GM23248 (cell line): ENCODE data around the gene HDAC7. TPM values are rescaled to one million over a fixed set of nuclear protein-coding genes. Genes with fewer than 3 reads are reported as not detected.
A peak's percentile ranks its signal among the peaks of the same experiment; 100 is the strongest.
"Not testable (repeated sequence)": the region's sequence is repeated elsewhere in the genome, so short reads cannot be mapped to it uniquely, and the experiment has no call there.

Experiments
- DNase-seq: peaks from one replicate; pipeline ENCODE4 v3.0.0-alpha.2; 2015
- H2AFZ ChIP-seq: fragments of 200-600 bp; sonication (generic); 2 replicates; pipeline ENCODE4 v1.6.1; 2016; ENCODE audit warnings: antibody characterized with exemption
- H3F3A ChIP-seq: fragments of 200-600 bp; sonication (generic); 2 replicates; pipeline ENCODE4 v1.6.1; 2016; ENCODE audit warnings: mild to moderate bottlenecking, antibody characterized with exemption, mixed run types; ENCODE audit not compliant: insufficient read depth
- H3K27ac ChIP-seq: fragments of 200-600 bp; sonication (generic); 2 replicates; pipeline ENCODE4 v1.5.1; 2016; ENCODE audit warnings: mild to moderate bottlenecking
- H3K27me3 ChIP-seq: fragments of 200-600 bp; sonication (generic); replicated peaks from 2 replicates; pipeline ENCODE4 v1.6.1; 2016; ENCODE audit warnings: mild to moderate bottlenecking; ENCODE audit not compliant: insufficient read depth
- H3K36me3 ChIP-seq: fragments of 200-600 bp; sonication (generic); 2 replicates; pipeline ENCODE4 v1.6.1; 2016; ENCODE audit warnings: low read depth, mild to moderate bottlenecking
- H3K4me1 ChIP-seq: fragments of 200-600 bp; sonication (generic); 2 replicates; pipeline ENCODE4 v1.6.1; 2016; ENCODE audit warnings: mild to moderate bottlenecking; ENCODE audit not compliant: insufficient read depth
- H3K4me2 ChIP-seq: fragments of 200-600 bp; sonication (generic); one replicate; pipeline ENCODE4 v1.6.1; 2016; ENCODE audit warnings: mild to moderate bottlenecking; ENCODE audit not compliant: unreplicated experiment
- H3K4me3 ChIP-seq: fragments of 200-600 bp; sonication (generic); 2 replicates; pipeline ENCODE4 v1.5.1; 2016; ENCODE audit warnings: mild to moderate bottlenecking
- H3K79me2 ChIP-seq: fragments of 200-600 bp; sonication (generic); 2 replicates; pipeline ENCODE4 v1.6.1; 2016; ENCODE audit warnings: mild to moderate bottlenecking; ENCODE audit not compliant: insufficient read depth
- H3K9ac ChIP-seq: fragments of 200-600 bp; sonication (generic); 2 replicates; pipeline ENCODE4 v1.6.1; 2016; ENCODE audit warnings: mild to moderate bottlenecking
- H3K9me2 ChIP-seq: fragments of 200-600 bp; sonication (generic); 2 replicates; pipeline ENCODE4 v1.6.1; 2016; ENCODE audit warnings: mixed run types, mild to moderate bottlenecking, moderate library complexity; ENCODE audit not compliant: insufficient read depth
- H3K9me3 ChIP-seq: fragments of 200-600 bp; sonication (generic); one replicate; pipeline ENCODE4 v1.6.1; 2017; ENCODE audit warnings: low read depth
- H4K20me1 ChIP-seq: fragments of 200-600 bp; sonication (generic); 2 replicates; pipeline ENCODE4 v1.6.0; 2016; ENCODE audit not compliant: insufficient read depth
- EZH2 ChIP-seq: fragments of 200-600 bp; sonication (generic); IDR thresholded peaks from 2 replicates; pipeline ENCODE4 v1.6.1; 2018; ENCODE audit warnings: antibody characterized with exemption, mild to moderate bottlenecking; ENCODE audit not compliant: insufficient read depth, poor library complexity, severe bottlenecking
- EZH2phosphoT487 ChIP-seq: fragments of 200-600 bp; sonication (generic); IDR thresholded peaks from 2 replicates; pipeline ENCODE4 v1.6.1; 2018; ENCODE audit warnings: antibody characterized with exemption, moderate library complexity, mild to moderate bottlenecking, low read depth; ENCODE audit not compliant: insufficient read depth
- WGBS, 2 experiments: methylation state at CpG; one replicate each; pipeline ENCODE4 v1.1.6; 2015 to 2017; ENCODE audit warnings: low lambda C conversion rate in 2 of 2, low coverage in 1 of 2; ENCODE audit errors: missing lambda C conversion rate in 2 of 2; 5-methylcytosine and 5-hydroxymethylcytosine counted together
- in situ Hi-C: fragments of 300-500 bp; cut with MboI; formaldehyde crosslinking; loops from 2 replicates; pipeline ENCODE4 v1.15.0; 2020
- polyA plus RNA-seq: library from polyadenylated mRNA; unstranded; fragments of >200 nt; fragmentation: Nextera tagmentation; extraction: Ambion mirVana; gene quantifications from 2 replicates; pipeline ENCODE4 v1.2.1, GENCODE V29; 2016
- total RNA-seq: library from RNA; depleted of rRNA; stranded (reverse); fragments of >200 nt; shearing (Covaris generic); gene quantifications from 2 replicates; pipeline ENCODE4 v1.2.3, GENCODE V29; 2014

HDAC7 gene
- total and polyA plus RNA-seq, 2 experiments from 2014 or later = 46.2 to 62.9 TPM

GRCh38 chr12:47812797-47813510 lies 6.7 kb downstream of the HDAC7 start:
- H4K20me1 ChIP-seq = no peaks in the 10 kb centered on the region

GRCh38 chr12:47811581-47812484 lies 7.9 kb downstream of the HDAC7 start:
- peak overlapping the region; percentile 85 for H3K9ac ChIP-seq
- WGBS, 2 experiments = 2 to 3% methylated on average over 14 of the region's 14 CpGs
- DNase-seq = peak; percentile 92
- peaks cover 6% of the 10 kb centered on the region; the same call in 1 of the 2 replicates for H4K20me1 ChIP-seq
- no peaks in the 10 kb centered on the region for H3K27me3 ChIP-seq
- H3K36me3 ChIP-seq = no peaks in the 10 kb centered on the region
- H3K9me2 ChIP-seq = no peaks in the 10 kb centered on the region
- peaks cover 86% of the 10 kb centered on the region for H3K4me1 ChIP-seq
- H3K9me3 ChIP-seq = no peaks in the 10 kb centered on the region
- H3F3A ChIP-seq = peaks cover 76% of the 10 kb centered on the region
- H3K4me3 ChIP-seq = peak overlapping the region; percentile 54
- peak overlapping the region; percentile 81 for H3K4me2 ChIP-seq
- H3K79me2 ChIP-seq = peaks cover 94% of the 10 kb centered on the region
- no peak overlapping the region for H2AFZ ChIP-seq
- in situ Hi-C loops = no loop called here
- TF ChIP-seq EZH2phosphoT487 = no peak
- TF ChIP-seq EZH2 = no peak
- peak overlapping the region; percentile 99 for H3K27ac ChIP-seq

More at GRCh38 chr12:47812797-47813510, 6.7 kb downstream of the HDAC7 start:
- Histone ChIP-seq H3K9me2 (no peaks in the 10 kb centered on the region), H3K79me2 (peaks cover 94% of the 10 kb centered on the region), H3K27ac (peak overlapping the region; percentile 99), H3K36me3 (no peaks in the 10 kb centered on the region), H3K9ac (peak overlapping the region; percentile 85), H3K4me1 (peaks cover 81% of the 10 kb centered on the region), H3F3A (peaks cover 76% of the 10 kb centered on the region), H3K4me2 (peak overlapping the region; percentile 81), H3K27me3 (no peaks in the 10 kb centered on the region), H2AFZ (no peak overlapping the region), H3K9me3 (no peaks in the 10 kb centered on the region), H3K4me3 (peak overlapping the region; percentile 54)
- peak; percentile 95 for DNase-seq
- in situ Hi-C loops = no loop called here
- TF ChIP-seq EZH2 = no peak
- no peak for TF ChIP-seq EZH2phosphoT487
- 1% methylated on average over 16 to 35 of the region's 37 CpGs for WGBS, 2 experiments

- Histone ChIP-seq H3K36me3 (no peaks in the 10 kb centered on the region), H3K27me3 (no peaks in the 10 kb centered on the region), H3K27ac (peak overlapping the region; percentile 99), H3K4me3 (peak overlapping the region; percentile 54; the same call in 1 of the 2 replicates), H3K9ac (peak overlapping the region; percentile 85), H3K79me2 (peaks cover 94% of the 10 kb centered on the region), H3K9me2 (no peaks in the 10 kb centered on the region), H3K9me3 (no peaks in the 10 kb centered on the region), H3K4me2 (peak overlapping the region; percentile 81), H3K4me1 (peaks cover 84% of the 10 kb centered on the region), H4K20me1 (peaks cover 6% of the 10 kb centered on the region; the same call in 1 of the 2 replicates), H3F3A (peaks cover 75% of the 10 kb centered on the region), H2AFZ (no peak overlapping the region)
- no peak for TF ChIP-seq EZH2phosphoT487
- no peak for TF ChIP-seq EZH2
- in situ Hi-C loops = no loop called here
- WGBS, 2 experiments = 45 to 66% methylated on average over 2 of the region's 2 CpGs
- no peak for DNase-seq
These were observed 8.7 kb downstream of the HDAC7 start for GRCh38 chr12:47811072-47811396.

GRCh38 chr12:47809518-47809917 lies 10.2 kb downstream of the HDAC7 start:
- H3K9me3 ChIP-seq, in situ Hi-C loops, H3K36me3 ChIP-seq, H3K4me2 ChIP-seq, DNase-seq, H3K27me3 ChIP-seq, H4K20me1 ChIP-seq, H3K9me2 ChIP-seq, H2AFZ ChIP-seq, H3K4me3 ChIP-seq: not testable (repeated sequence)
- Histone ChIP-seq H3K79me2 (peaks cover 94% of the 10 kb centered on the region), H3K27ac (peak overlapping the region; percentile 99), H3K4me1 (peaks cover 83% of the 10 kb centered on the region), H3K9ac (peak overlapping the region; percentile 85), H3F3A (peaks cover 60% of the 10 kb centered on the region)
- 72 to 75% methylated on average over 9 of the region's 9 CpGs for WGBS, 2 experiments
